ENCODE results near the gene LPCAT1.

LPCAT1 gene

DNA sequence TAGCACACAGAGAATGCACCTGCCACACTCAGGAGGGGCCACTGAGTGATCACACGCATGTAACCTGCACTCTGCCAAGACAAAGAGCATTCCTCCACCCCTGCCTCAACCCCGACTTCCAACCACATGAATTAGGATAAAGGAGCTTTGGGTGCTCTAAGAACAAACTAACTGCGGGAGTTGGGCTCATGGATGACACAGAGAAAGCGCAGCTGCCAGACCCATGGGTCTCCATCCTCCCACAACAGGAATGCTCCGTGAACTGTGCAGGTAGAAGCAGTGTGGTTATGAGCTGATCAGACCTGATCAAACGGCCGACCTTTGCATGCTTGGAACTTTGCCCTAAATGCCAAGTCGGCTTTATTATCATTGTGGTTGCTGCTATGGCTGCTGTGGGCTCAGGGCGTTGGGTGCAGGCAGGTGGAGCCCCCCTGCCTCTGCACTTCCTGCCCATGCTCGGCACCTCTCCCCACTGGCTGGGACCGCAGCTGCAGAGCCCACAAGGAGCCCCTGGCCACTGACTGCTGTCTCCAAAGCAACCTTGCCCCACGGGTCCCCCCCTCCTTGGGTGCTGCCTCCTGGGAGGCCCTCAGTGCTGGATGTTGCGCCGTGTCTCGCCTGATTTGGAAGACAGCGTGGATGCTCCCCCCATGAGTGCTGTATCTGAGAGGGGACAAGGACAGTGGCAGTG lies 75.9 kb downstream of the LPCAT1 start:
- Histone ChIP-seq H3K4me1 (ENCODE audit: insufficient read depth, low read length) (no peaks in the 10 kb centered on the region), H3K9me3 (ENCODE audit: control insufficient read depth, insufficient read depth, low read length) (no peaks in the 10 kb centered on the region; the same call in 1 of the 2 replicates), H3K36me3 (ENCODE audit: insufficient read depth, low read length) (no peaks in the 10 kb centered on the region), H3K9ac (ENCODE audit: low read depth, low read length) (no peak overlapping the region)

GRCh38 chr5:1446602-1447343 lies 77.0 kb downstream of the LPCAT1 start:
- Histone ChIP-seq H3K9me3 (ENCODE audit: control insufficient read depth, insufficient read depth, low read length) (no peaks in the 10 kb centered on the region), H3K4me1 (ENCODE audit: insufficient read depth, low read length) (no peaks in the 10 kb centered on the region), H3K36me3 (ENCODE audit: insufficient read depth, low read length) (no peaks in the 10 kb centered on the region), H3K9ac (ENCODE audit: low read depth, low read length) (peak overlapping the region; percentile 24; the same call in 1 of the 2 replicates)

GRCh38 chr5:1445689-1446601 lies 77.8 kb downstream of the LPCAT1 start:
- no peaks in the 10 kb centered on the region for H3K4me1 ChIP-seq (ENCODE audit: insufficient read depth, low read length)
- H3K9me3 ChIP-seq (ENCODE audit: control insufficient read depth, insufficient read depth, low read length), result no peaks in the 10 kb centered on the region
- peak overlapping the region; percentile 58; the same call in 1 of the 2 replicates for H3K9ac ChIP-seq (ENCODE audit: low read depth, low read length)
- H3K36me3 ChIP-seq (ENCODE audit: insufficient read depth, low read length), result no peaks in the 10 kb centered on the region

DNA sequence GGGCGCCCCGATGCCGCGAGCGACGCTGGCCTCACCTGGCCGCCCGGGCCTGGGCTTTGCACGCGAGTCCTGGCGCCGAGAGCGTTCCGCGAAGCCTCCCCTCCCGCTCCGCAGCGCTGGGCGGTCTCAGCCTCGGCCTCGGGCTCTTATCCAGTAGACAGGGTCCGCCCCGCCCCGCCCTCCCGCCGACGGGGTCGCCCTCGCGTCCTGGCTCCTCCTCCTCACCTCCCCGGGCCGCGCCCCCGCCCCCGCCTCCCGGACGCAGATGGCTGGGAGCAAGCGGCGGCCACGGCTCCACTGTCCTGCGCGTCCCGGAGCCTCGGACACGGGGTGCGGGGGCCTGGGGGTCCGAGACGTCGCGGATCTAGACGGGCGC lies 78.5 kb downstream of the LPCAT1 start, which contains the start of gene SLC6A3:
SLC6A3 (minus strand) TSS at position 128 of the 376 bp plus-strand sequence. CDS start 2,243 bp downstream, outside the sequence.
- H3K9me3 ChIP-seq (ENCODE audit: control insufficient read depth, insufficient read depth, low read length), result no peaks in the 10 kb centered on the region
- no peaks in the 10 kb centered on the region for H3K4me1 ChIP-seq (ENCODE audit: insufficient read depth, low read length)
- no peaks in the 10 kb centered on the region for H3K36me3 ChIP-seq (ENCODE audit: insufficient read depth, low read length)
- peak within 1 kb of the TSS; percentile 58 for H3K9ac ChIP-seq (ENCODE audit: low read depth, low read length)

DNA sequence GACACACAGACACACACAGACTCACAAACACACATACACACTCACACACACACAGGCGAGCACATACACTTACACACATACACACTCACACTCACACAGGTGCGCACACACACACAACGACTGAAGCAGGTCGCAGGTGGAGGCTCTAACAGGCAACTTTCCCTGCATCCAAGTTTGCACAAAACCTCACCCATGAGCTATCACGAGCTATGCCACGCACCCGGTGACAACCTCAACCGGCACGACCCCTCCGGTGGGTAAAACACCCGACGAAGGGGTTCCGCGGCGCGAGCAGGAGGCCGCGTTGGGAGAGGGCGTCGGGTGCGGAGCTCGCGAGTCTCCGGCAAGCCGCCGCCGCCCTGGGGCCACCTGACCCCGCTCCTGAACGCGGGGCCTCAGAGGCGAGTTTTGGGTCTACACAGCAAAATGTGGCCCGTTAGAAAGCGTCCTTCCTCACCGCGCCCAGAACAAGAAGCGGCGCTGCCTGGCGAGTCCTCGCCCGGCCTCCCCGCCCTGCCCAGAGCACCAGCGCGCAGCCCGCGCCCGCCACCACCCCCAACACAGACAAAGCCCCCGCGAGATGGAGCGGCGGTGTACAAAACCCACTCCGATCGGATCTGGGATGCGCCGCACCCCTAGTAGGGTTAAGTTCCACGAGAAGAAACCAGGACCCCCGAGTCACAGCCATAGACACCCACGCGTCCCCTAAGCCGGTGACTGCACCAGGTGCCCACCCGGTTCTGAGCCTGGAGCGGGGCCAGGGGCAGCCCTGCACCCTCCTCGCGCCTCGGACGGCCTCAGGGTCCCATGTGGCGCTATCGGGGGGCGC lies 79.2 kb downstream of the LPCAT1 start:
- Histone ChIP-seq H3K9me3 (ENCODE audit: control insufficient read depth, insufficient read depth, low read length) (no peaks in the 10 kb centered on the region), H3K4me1 (ENCODE audit: insufficient read depth, low read length) (no peaks in the 10 kb centered on the region), H3K9ac (ENCODE audit: low read depth, low read length) (peak overlapping the region; percentile 42), H3K36me3 (ENCODE audit: insufficient read depth, low read length) (no peaks in the 10 kb centered on the region)

DNA sequence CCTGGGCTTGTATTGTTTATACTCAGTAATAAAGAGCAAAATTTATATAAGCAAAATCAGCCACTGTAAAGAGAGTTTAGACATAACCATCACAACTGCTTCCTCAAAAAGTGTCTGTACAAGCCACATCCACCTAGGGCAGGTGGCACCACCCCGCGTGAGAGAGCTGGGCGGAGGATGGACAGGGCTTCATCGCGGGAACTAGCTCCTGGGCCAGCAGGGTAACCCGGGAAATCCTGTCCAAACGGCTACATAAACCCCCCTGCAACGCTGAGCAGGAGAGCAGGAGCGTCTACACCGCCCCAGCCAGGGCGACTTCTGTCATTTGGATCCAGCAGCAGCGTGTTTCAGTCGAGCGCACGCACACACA lies 79.8 kb downstream of the LPCAT1 start:
- H3K9ac ChIP-seq (ENCODE audit: low read depth, low read length), result no peak overlapping the region
- no peaks in the 10 kb centered on the region for H3K9me3 ChIP-seq (ENCODE audit: control insufficient read depth, insufficient read depth, low read length)
- H3K4me1 ChIP-seq (ENCODE audit: insufficient read depth, low read length), result no peaks in the 10 kb centered on the region
- H3K36me3 ChIP-seq (ENCODE audit: insufficient read depth, low read length), result no peaks in the 10 kb centered on the region

- H3K9ac ChIP-seq (ENCODE audit: low read depth, low read length), result no peak overlapping the region
- H3K9me3 ChIP-seq (ENCODE audit: control insufficient read depth, insufficient read depth, low read length), result no peaks in the 10 kb centered on the region
- no peaks in the 10 kb centered on the region for H3K4me1 ChIP-seq (ENCODE audit: insufficient read depth, low read length)
- no peaks in the 10 kb centered on the region for H3K36me3 ChIP-seq (ENCODE audit: insufficient read depth, low read length)
Measured at GRCh38 chr5:1443171-1443570, 80.6 kb downstream of the LPCAT1 start.

DNA sequence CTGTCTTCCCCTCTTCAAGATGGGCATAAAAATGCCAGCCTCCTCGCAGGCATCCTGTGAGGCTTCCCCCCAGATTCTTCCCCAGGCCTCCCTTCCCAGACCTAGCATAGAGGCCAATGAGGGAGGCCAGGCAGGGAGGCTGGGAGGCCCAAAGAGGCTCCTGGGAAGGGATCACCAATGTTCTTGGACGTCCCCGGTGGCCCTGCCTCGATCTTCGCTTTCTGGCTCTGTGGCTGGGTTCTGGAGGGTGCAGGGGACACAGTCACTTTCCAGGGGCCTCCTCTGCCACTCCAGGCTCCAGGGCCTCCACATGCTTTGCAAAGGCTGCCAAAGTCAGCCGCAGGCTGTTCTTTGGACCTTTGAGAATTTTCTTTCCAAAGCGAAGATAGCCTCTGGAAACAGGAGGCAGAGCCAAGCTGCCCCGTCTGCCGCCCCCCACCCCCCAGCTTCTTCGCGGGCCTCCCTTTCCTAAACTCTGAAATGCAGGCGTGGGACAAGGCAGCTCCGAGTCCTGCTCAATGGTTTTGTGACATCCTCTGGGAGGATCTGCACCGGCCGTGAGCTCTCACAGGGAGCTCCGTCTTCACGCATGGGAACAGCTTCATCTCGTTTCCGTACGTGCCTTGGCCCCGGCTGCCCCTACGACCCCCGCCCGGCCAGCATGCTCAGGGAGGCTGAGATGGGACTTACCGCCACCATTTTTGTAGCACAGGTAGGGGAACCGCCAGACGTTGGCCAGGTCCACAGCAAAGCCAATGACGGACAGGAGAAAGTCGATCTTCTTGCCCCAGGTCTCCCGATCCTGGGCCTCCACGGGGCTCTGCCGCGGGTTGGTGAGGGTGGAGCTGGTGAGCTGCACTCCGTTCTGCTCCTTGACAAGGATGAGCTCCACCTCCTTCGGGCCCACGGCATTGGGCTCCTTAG lies 81.3 kb downstream of the LPCAT1 start:
- Histone ChIP-seq H3K9ac (ENCODE audit: low read depth, low read length) (no peak overlapping the region), H3K36me3 (ENCODE audit: insufficient read depth, low read length) (no peaks in the 10 kb centered on the region)

GRCh38 chr5:1441166-1441865 lies 82.4 kb downstream of the LPCAT1 start:
- Histone ChIP-seq H3K9me3 (ENCODE audit: control insufficient read depth, insufficient read depth, low read length) (no peaks in the 10 kb centered on the region), H3K4me1 (ENCODE audit: insufficient read depth, low read length) (peaks cover 6% of the 10 kb centered on the region; the same call in 1 of the 2 replicates), H3K9ac (ENCODE audit: low read depth, low read length) (no peak overlapping the region), H3K36me3 (ENCODE audit: insufficient read depth, low read length) (no peaks in the 10 kb centered on the region)

More for the DNA sequence above, 81.3 kb downstream of the LPCAT1 start:
- Histone ChIP-seq H3K9me3 (ENCODE audit: control insufficient read depth, insufficient read depth, low read length) (no peaks in the 10 kb centered on the region), H3K4me1 (ENCODE audit: insufficient read depth, low read length) (peaks cover 3% of the 10 kb centered on the region; the same call in 1 of the 2 replicates)

GRCh38 chr5:1440098-1440493 lies 83.7 kb downstream of the LPCAT1 start:
- H3K9me3 ChIP-seq (ENCODE audit: control insufficient read depth, insufficient read depth, low read length), result no peaks in the 10 kb centered on the region
- peaks cover 6% of the 10 kb centered on the region; the same call in 1 of the 2 replicates for H3K4me1 ChIP-seq (ENCODE audit: insufficient read depth, low read length)
- H3K9ac ChIP-seq (ENCODE audit: low read depth, low read length), result no peak overlapping the region
- no peaks in the 10 kb centered on the region for H3K36me3 ChIP-seq (ENCODE audit: insufficient read depth, low read length)

GRCh38 chr5:1439388-1440097 lies 84.2 kb downstream of the LPCAT1 start:
- Histone ChIP-seq H3K36me3 (ENCODE audit: insufficient read depth, low read length) (no peaks in the 10 kb centered on the region), H3K4me1 (ENCODE audit: insufficient read depth, low read length) (peaks cover 6% of the 10 kb centered on the region; the same call in 1 of the 2 replicates), H3K9ac (ENCODE audit: low read depth, low read length) (no peak overlapping the region), H3K9me3 (ENCODE audit: control insufficient read depth, insufficient read depth, low read length) (no peaks in the 10 kb centered on the region)

DNA sequence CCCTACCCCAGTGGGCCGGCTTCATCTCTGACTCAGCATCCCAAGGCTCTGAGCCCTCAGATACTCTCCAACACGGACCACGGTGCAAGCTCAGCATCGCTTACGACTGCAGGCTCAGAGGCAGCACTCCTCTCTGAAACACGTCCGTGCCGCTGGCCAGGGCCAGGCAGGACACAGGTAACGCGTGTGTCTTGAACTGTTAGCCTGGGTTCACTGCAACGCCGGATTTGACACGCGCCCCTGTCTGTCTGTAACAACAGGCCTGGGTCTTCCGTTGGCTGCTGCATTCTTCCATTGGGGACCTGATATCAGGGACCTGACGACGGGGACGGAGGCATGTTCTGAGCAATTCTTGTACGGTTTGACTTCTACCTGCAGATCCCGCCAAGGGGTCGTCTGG lies 84.9 kb downstream of the LPCAT1 start:
- Histone ChIP-seq H3K9me3 (ENCODE audit: control insufficient read depth, insufficient read depth, low read length) (no peaks in the 10 kb centered on the region), H3K4me1 (ENCODE audit: insufficient read depth, low read length) (peaks cover 6% of the 10 kb centered on the region; the same call in 1 of the 2 replicates), H3K9ac (ENCODE audit: low read depth, low read length) (no peak overlapping the region), H3K36me3 (ENCODE audit: insufficient read depth, low read length) (no peaks in the 10 kb centered on the region)
